ENCODE data around the gene SECTM1. TPM values are rescaled to one million over a fixed set of nuclear protein-coding genes. Genes with fewer than 3 reads are reported as not detected.

SECTM1 gene
- total and polyA plus RNA-seq, 2 experiments from 2014 or later = 9.7 to 15.0 TPM

DNA sequence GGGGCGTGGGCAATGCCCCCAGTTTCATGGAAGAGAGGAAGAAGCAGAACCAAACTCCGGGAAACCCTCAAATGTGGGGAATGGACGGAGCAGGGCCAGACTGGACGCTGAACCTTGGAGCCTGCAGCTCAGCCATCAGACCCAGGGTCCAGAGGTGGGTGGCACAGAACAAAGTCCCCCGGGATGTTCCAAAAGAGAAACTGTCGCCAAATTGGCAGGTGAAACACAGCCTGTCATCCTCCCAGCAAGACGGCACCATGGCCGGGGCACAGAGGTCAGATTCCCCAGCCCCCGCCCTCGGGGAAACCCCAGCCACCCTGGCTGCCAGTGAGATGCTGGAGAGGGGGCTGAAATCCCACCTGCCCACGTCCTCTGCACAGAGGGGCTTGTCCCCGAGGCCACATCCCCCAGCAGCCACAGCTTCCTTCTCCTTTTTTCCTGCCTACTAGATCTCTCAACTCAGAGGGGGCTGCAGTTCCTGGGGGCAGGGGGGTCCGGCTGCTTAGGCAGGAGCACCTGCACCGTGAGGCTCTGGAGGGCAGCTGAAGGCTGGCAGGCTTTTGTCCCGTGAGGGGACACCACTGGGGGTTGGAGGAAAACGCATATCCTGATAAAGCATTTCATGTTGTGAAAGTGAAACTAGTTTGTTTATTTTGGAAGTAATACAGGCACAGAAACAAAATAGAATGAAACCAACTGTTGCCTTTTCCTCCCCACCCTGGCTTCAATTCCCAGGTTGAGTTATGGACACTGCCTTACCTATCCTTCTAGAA lies 1.2 kb upstream of the SECTM1 start:
- TF ChIP-seq EZH2 (IDR thresholded peaks at IDR 0.05; ENCODE audit: borderline replicate concordance) = no peak
- no peak for TF ChIP-seq EZH2phosphoT487 (IDR thresholded peaks at IDR 0.05; ENCODE audit: low read depth, severe bottlenecking, unreplicated experiment)
- TF ChIP-seq, protein P1, sequence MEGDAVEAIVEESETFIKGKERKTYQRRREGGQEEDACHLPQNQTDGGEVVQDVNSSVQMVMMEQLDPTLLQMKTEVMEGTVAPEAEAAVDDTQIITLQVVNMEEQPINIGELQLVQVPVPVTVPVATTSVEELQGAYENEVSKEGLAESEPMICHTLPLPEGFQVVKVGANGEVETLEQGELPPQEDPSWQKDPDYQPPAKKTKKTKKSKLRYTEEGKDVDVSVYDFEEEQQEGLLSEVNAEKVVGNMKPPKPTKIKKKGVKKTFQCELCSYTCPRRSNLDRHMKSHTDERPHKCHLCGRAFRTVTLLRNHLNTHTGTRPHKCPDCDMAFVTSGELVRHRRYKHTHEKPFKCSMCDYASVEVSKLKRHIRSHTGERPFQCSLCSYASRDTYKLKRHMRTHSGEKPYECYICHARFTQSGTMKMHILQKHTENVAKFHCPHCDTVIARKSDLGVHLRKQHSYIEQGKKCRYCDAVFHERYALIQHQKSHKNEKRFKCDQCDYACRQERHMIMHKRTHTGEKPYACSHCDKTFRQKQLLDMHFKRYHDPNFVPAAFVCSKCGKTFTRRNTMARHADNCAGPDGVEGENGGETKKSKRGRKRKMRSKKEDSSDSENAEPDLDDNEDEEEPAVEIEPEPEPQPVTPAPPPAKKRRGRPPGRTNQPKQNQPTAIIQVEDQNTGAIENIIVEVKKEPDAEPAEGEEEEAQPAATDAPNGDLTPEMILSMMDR (IDR thresholded peaks at IDR 0.05; ENCODE audit: poor library complexity) = no peak
- H3K4me3 ChIP-seq = no peak overlapping the region
- no peak for DNase-seq (ENCODE audit: low spot score)
- no peak overlapping the region for H2AFZ ChIP-seq
- peaks cover 58% of the 10 kb centered on the region for H3K4me1 ChIP-seq (ENCODE audit: insufficient read depth)
- 74% methylated on average over 16 of the region's 16 CpGs for WGBS (ENCODE audit: low lambda C conversion rate, missing lambda C conversion rate)
- no peaks in the 10 kb centered on the region for H3K27me3 ChIP-seq
- H3K27ac ChIP-seq = peak overlapping the region; percentile 55
- H3K9me2 ChIP-seq (replicated peaks; ENCODE audit: insufficient read depth) = no peaks in the 10 kb centered on the region
- H3K9me3 ChIP-seq (ENCODE audit: low read depth) = no peaks in the 10 kb centered on the region
- H3K79me2 ChIP-seq = no peaks in the 10 kb centered on the region
- H3K36me3 ChIP-seq (replicated peaks; ENCODE audit: insufficient read depth, low read depth) = no peaks in the 10 kb centered on the region
- peak overlapping the region; percentile 93 for H3K4me2 ChIP-seq
- H4K20me1 ChIP-seq (ENCODE audit: insufficient read depth, poor library complexity, severe bottlenecking) = no peaks in the 10 kb centered on the region

DNA sequence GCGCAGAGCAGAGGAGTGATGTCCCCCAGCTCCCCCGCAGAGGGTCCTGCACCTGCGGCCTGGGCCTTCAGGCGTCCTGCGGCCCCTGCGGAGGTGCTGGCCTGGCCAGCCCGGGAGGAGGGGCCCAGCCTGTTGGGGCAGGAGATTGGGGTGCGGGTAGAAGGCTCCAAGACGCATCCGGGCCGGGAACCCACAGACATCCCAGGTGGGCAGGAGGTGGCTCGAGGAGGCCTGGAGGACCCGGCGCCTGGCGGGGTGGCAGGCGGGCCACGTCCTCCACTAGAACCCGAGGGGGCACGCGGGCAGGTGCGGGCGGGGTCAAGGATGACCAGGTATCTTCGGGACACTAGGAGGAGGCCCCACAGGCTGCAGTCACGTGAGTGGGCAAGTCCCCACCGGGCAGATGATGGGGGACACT lies 647 bp upstream of the SECTM1 start:
- H3K79me2 ChIP-seq = no peaks in the 10 kb centered on the region
- H3K9me3 ChIP-seq (ENCODE audit: low read depth) = no peaks in the 10 kb centered on the region
- no peak for DNase-seq (ENCODE audit: low spot score)
- no peak overlapping the region for H2AFZ ChIP-seq
- no peak overlapping the region for H3K4me3 ChIP-seq
- peak overlapping the region; percentile 93 for H3K4me2 ChIP-seq
- no peaks in the 10 kb centered on the region for H3K36me3 ChIP-seq (replicated peaks; ENCODE audit: insufficient read depth, low read depth)
- peak overlapping the region; percentile 59 for H3K27ac ChIP-seq
- 79% methylated on average over 20 of the region's 25 CpGs for WGBS (ENCODE audit: low lambda C conversion rate, missing lambda C conversion rate)
- peaks cover 60% of the 10 kb centered on the region for H3K4me1 ChIP-seq (ENCODE audit: insufficient read depth)
- H3K9me2 ChIP-seq (replicated peaks; ENCODE audit: insufficient read depth) = no peaks in the 10 kb centered on the region
- H4K20me1 ChIP-seq (ENCODE audit: insufficient read depth, poor library complexity, severe bottlenecking) = no peaks in the 10 kb centered on the region
- TF ChIP-seq EZH2 (IDR thresholded peaks at IDR 0.05; ENCODE audit: borderline replicate concordance) (no peak), EZH2phosphoT487 (IDR thresholded peaks at IDR 0.05; ENCODE audit: low read depth, severe bottlenecking, unreplicated experiment) (no peak)
- TF ChIP-seq, protein P1 (IDR thresholded peaks at IDR 0.05; ENCODE audit: poor library complexity) = no peak
- no peaks in the 10 kb centered on the region for H3K27me3 ChIP-seq

DNA sequence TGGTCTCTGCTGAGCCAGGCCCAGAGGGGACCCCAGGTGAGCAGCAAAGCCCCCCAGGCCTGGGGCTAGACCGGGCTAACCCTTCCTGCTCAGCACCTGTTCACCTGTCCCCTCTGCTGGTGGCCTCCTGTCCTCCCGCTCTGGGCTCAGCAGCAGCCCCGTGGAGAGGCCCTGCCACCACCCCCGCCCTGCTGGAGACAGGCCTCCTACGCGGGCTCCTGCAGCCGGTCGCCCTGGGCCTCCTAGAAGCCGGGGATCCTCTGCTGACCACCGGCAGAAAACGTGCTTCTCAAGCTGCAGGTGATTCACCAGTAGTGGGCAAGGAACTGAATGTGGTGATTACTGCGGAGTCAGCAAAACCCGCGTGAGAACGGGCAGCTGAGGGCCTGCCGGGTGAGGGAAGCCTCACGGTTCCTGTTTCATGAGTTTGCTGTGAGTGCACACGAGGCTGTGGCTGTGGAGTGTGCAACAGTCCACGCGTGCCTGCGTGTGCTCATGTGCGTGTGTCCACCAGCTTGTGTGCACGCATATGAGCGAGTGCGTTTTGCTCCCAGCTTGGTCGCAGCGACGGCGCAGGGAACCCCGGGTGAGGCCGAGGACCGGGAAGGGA lies 792 bp downstream of the SECTM1 start:
- Histone ChIP-seq H3K36me3 (replicated peaks; ENCODE audit: insufficient read depth, low read depth) (no peaks in the 10 kb centered on the region), H3K9me2 (replicated peaks; ENCODE audit: insufficient read depth) (no peaks in the 10 kb centered on the region), H3K4me1 (ENCODE audit: insufficient read depth) (peaks cover 64% of the 10 kb centered on the region), H3K27me3 (no peaks in the 10 kb centered on the region), H3K27ac (peak overlapping the region; percentile 59), H3K79me2 (no peaks in the 10 kb centered on the region), H4K20me1 (ENCODE audit: insufficient read depth, poor library complexity, severe bottlenecking) (no peaks in the 10 kb centered on the region), H2AFZ (peak overlapping the region; percentile 50), H3K4me2 (peak overlapping the region; percentile 93), H3K9me3 (ENCODE audit: low read depth) (no peaks in the 10 kb centered on the region), H3K4me3 (peak overlapping the region; percentile 19)
- DNase-seq (ENCODE audit: low spot score) = peak; percentile 76
- 30% methylated on average over 31 of the region's 32 CpGs for WGBS (ENCODE audit: low lambda C conversion rate, missing lambda C conversion rate)
- TF ChIP-seq EZH2phosphoT487 (IDR thresholded peaks at IDR 0.05; ENCODE audit: low read depth, severe bottlenecking, unreplicated experiment) (no peak), EZH2 (IDR thresholded peaks at IDR 0.05; ENCODE audit: borderline replicate concordance) (no peak)
- TF ChIP-seq, protein P1 (IDR thresholded peaks at IDR 0.05; ENCODE audit: poor library complexity) = no peak

All from hepatocyte (in vitro differentiated cells).